Panc1 (cell line): Measurements from ENCODE around the gene GNAI3. TPM values are rescaled to one million over a fixed set of nuclear protein-coding genes. Genes with fewer than 3 reads are reported as not detected.

Experiments
- ATAC-seq: fragments of 200-7000 bp; cut with Tn5 transposase; 2 replicates; pipeline ENCODE4 v1.9.1; 2020; ENCODE audit warnings: mild to moderate bottlenecking, moderate library complexity
- BruUV-seq: library from RNA; stranded (reverse); fragments of 400-500 nt; replicated peaks from 2 replicates; lab custom pipeline; 2021; lab: Mats Ljungman, UMichigan
- CTCF ChIA-PET: fragments of 300-600 bp; sonication (Branson Sonifier 250); formaldehyde crosslinking; loops from one replicate; lab custom pipeline; 2022; ENCODE audit warnings: antibody characterized with exemption; lab: Charles Lee
- POLR2A ChIA-PET: fragments of 300-600 bp; sonication (Branson Sonifier 250); formaldehyde crosslinking; loops from one replicate; lab custom pipeline; 2022; ENCODE audit warnings: antibody characterized with exemption; lab: Charles Lee
- DNase-seq: peaks from one replicate; pipeline ENCODE4 v3.0.0-alpha.2; 2010; ENCODE audit warnings: low read depth, low spot score
- H3K27ac ChIP-seq: 2 replicates; pipeline ENCODE4 v1.5.1; 2011; ENCODE audit warnings: mild to moderate bottlenecking, low read length, inconsistent platforms
- H3K27me3 ChIP-seq: fragments of 200-500 bp; sonication (Bioruptor generic); 2 replicates; pipeline ENCODE4 v1.6.0; 2014; ENCODE audit warnings: low read length, inconsistent platforms; ENCODE audit not compliant: control insufficient read depth, insufficient read depth
- H3K36me3 ChIP-seq: fragments of 200-500 bp; sonication (Bioruptor generic); 2 replicates; pipeline ENCODE4 v1.5.1; 2014; ENCODE audit warnings: inconsistent platforms, mild to moderate bottlenecking, low read length, moderate library complexity; ENCODE audit not compliant: control insufficient read depth, insufficient read depth
- H3K4me1 ChIP-seq: 2 replicates; pipeline ENCODE4 v1.5.1; 2011; ENCODE audit warnings: inconsistent platforms, mild to moderate bottlenecking, low read length, moderate library complexity; ENCODE audit not compliant: control insufficient read depth, insufficient read depth
- H3K4me3 ChIP-seq, 2 experiments: 2 replicates each; pipeline ENCODE4 v1.5.1; 2011 to 2012; ENCODE audit warnings: low read depth in 2 of 2, low read length in 2 of 2, mild to moderate bottlenecking in 2 of 2, inconsistent platforms in 1 of 2, moderate library complexity in 1 of 2
- H3K9me3 ChIP-seq: fragments of 200-500 bp; sonication (Bioruptor generic); 2 replicates; pipeline ENCODE4 v1.5.1; 2014; ENCODE audit warnings: low read depth, mild to moderate bottlenecking, inconsistent platforms, low read length, moderate library complexity; ENCODE audit not compliant: control insufficient read depth, insufficient read depth
- POLR2AphosphoS5 ChIP-seq: IDR thresholded peaks from 2 replicates; pipeline ENCODE4 v1.6.1; 2012; ENCODE audit warnings: mild to moderate bottlenecking, low read depth, low read length, moderate library complexity
- SIN3A ChIP-seq: IDR thresholded peaks from 2 replicates; pipeline ENCODE4 v1.6.1; 2012; ENCODE audit warnings: low read depth, mild to moderate bottlenecking, low read length, moderate library complexity, borderline replicate concordance; ENCODE audit not compliant: insufficient read depth
- TCF7L2 ChIP-seq: IDR thresholded peaks from 2 replicates; pipeline ENCODE4 v1.6.1; 2011; ENCODE audit warnings: mild to moderate bottlenecking, low read depth, low read length, inconsistent platforms
- in situ Hi-C: cut with HindIII; loops from 2 replicates; pipeline ENCODE4 v1.10.0; 2016; ENCODE audit warnings: low sequenced_read_pairs, low pct_unique_long_range_greater_than_20kb
- intact Hi-C: fragments of 100-400 bp; cut with micrococcal nuclease; formaldehyde crosslinking; loops from one replicate; pipeline ENCODE4 v1.10.0; 2022; ENCODE audit not compliant: unreplicated experiment
- total RNA-seq: library from RNA; stranded (reverse); gene quantifications from one replicate; pipeline ENCODE4 v1.2.1, GENCODE V29; 2021; ENCODE audit not compliant: unreplicated experiment
- TF ChIP-seq, protein P1 (sequence below), 2 experiments: IDR thresholded peaks; 2 replicates each; pipeline ENCODE4 v1.6.1; 2011 to 2012; ENCODE audit warnings: low read depth in 2 of 2, control low read depth in 1 of 2, low read length in 1 of 2, mild to moderate bottlenecking in 1 of 2, moderate library complexity in 1 of 2; ENCODE audit not compliant: insufficient read depth in 1 of 2
- TF ChIP-seq, protein P2 (sequence below): fragments of 450-650 bp; IDR thresholded peaks from 2 replicates; pipeline ENCODE4 v1.5.1; 2017; ENCODE audit warnings: mild to moderate bottlenecking

GNAI3 gene
- total RNA-seq, 1 experiment from 2014 or later = 6.4 TPM

DNA sequence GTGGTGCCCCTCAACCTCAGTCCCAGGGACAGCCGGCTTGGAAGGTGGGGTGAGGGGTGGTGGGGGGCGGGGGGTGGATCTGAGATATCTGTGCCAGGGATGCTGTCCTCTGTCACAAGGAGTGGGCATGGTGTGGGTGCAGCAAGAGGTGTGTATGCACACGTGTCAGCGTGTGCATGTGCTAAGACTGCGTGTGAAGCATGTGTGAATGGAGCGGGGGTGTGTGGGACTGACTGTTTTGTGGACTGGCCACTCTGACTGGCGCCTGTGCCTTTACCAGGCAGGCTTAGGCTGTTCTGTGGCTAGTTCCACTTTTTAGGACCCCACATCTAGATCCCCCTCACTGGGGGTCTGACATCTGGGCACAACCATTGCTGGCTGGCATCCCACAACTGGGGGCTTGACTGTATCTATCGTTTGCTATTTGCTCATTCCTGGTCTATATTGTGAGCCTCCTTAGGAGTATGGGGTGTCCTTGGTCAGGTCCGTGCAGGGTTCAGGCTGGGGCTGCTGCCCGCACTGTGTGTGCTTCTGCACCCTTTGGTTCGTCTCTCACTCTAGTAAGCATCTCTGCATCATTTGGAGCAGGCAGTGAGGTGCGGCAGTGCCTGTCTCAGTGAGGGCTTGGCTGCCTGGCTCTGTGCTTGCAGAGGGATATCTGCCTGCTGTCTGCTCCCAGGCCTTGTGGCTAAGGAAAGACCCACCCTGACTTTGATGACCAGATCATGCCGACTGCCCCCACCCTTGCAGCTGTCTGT lies 73.1 kb downstream of the GNAI3 start:
- Histone ChIP-seq H3K36me3 (no peaks in the 10 kb centered on the region), H3K9me3 (no peaks in the 10 kb centered on the region), H3K27me3 (no peaks in the 10 kb centered on the region), H3K27ac (no peak overlapping the region), H3K4me3 (peak overlapping the region; percentile 84 to 92), H3K4me1 (peaks cover 15% of the 10 kb centered on the region)
- no peak for ATAC-seq
- DNase-seq = no peak
- TSS peak; percentile 62 for BruUV-seq
- in situ Hi-C loops = no loop called here
- TF ChIP-seq TCF7L2 (no peak), POLR2AphosphoS5 (no peak)
- POLR2A ChIA-PET = no interaction called here
- intact Hi-C loops = loop anchor here (5.0 kb wide), 1 partner anchor 74 kb away; the partner anchor contains the start of gene GNAI3
- CTCF ChIA-PET = no interaction called here

DNA sequence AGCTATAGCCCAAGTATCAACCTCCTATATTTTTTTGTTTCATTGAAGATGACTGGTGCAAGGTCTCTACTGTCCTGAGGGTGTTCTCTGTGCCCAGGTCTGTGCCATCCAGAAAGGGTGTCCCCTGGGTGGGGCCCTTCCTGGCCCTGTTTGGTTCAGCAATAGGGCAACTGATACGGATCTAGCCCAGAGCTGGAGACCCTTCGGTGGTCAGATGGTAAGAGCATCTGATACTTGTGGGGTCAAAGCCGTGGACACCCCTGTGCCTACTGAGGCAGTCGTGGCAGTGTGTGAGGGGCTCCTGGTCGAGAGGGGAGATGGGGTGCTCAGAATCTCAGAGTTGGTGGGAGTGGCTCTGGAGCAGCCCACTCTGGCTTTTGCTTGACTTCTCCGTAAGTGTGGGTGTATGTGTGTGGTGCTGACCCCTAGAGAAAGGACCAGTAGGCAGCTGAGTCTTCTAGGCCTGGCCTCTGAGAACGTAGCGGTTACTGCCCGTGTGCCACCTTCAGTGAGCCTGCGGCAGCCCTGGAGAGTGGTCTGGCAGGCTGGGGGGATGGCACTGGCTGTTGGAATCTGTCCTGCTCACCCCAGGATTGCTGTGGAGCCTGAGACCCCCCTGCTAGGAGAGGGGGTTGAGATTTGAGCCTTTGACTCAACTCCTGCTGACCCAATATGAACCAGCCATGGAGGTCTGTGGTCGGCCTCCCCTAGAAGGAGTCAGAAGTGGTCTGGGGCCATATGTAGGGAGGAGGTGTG lies 73.9 kb downstream of the GNAI3 start:
- no peak for TF ChIP-seq SIN3A
- peak overlapping the region; percentile 84 to 92; a peak in 3 of 4 replicates for H3K4me3 ChIP-seq
- CTCF ChIA-PET = no interaction called here
- POLR2A ChIA-PET = no interaction called here
- ATAC-seq = no peak
- H3K36me3 ChIP-seq = no peaks in the 10 kb centered on the region
- no TSS peak for BruUV-seq
- peaks cover 15% of the 10 kb centered on the region for H3K4me1 ChIP-seq
- no peaks in the 10 kb centered on the region for H3K27me3 ChIP-seq
- no peak overlapping the region for H3K27ac ChIP-seq
- no peaks in the 10 kb centered on the region for H3K9me3 ChIP-seq
- no peak for DNase-seq
- intact Hi-C loops = loop anchor here (5.0 kb wide), 1 partner anchor 75 kb away; the partner anchor contains the start of gene GNAI3
- in situ Hi-C loops = no loop called here

DNA sequence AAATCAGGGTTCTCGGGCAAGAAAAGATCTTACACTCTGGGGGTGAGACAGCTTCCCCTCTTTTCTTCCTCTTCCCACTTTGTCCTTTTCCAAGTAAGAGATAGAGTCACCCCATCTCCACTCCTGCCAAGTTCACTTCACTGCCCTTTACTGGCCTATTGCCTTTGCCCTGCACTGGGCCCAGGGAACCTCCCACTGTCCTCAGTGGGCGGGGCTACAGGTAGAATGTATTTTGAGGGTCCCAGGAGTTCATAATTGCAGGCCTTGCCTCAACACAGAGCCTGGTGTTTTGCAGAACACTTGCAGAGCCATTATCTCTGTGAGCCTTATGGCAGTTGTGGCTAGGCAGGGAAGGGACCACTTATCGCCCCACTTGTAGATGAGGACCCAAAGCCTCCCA lies 74.5 kb downstream of the GNAI3 start:
- CTCF ChIA-PET = no interaction called here
- DNase-seq = no peak
- TF ChIP-seq SIN3A (no peak), POLR2AphosphoS5 (no peak), TCF7L2 (no peak)
- TF ChIP-seq, protein P1, sequence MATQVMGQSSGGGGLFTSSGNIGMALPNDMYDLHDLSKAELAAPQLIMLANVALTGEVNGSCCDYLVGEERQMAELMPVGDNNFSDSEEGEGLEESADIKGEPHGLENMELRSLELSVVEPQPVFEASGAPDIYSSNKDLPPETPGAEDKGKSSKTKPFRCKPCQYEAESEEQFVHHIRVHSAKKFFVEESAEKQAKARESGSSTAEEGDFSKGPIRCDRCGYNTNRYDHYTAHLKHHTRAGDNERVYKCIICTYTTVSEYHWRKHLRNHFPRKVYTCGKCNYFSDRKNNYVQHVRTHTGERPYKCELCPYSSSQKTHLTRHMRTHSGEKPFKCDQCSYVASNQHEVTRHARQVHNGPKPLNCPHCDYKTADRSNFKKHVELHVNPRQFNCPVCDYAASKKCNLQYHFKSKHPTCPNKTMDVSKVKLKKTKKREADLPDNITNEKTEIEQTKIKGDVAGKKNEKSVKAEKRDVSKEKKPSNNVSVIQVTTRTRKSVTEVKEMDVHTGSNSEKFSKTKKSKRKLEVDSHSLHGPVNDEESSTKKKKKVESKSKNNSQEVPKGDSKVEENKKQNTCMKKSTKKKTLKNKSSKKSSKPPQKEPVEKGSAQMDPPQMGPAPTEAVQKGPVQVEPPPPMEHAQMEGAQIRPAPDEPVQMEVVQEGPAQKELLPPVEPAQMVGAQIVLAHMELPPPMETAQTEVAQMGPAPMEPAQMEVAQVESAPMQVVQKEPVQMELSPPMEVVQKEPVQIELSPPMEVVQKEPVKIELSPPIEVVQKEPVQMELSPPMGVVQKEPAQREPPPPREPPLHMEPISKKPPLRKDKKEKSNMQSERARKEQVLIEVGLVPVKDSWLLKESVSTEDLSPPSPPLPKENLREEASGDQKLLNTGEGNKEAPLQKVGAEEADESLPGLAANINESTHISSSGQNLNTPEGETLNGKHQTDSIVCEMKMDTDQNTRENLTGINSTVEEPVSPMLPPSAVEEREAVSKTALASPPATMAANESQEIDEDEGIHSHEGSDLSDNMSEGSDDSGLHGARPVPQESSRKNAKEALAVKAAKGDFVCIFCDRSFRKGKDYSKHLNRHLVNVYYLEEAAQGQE (IDR thresholded peaks at IDR 0.05; ENCODE audit: insufficient read depth in 1 of 2, low read depth in 2 of 2, low read length in 1 of 2) = no peak
- TF ChIP-seq, protein P2, sequence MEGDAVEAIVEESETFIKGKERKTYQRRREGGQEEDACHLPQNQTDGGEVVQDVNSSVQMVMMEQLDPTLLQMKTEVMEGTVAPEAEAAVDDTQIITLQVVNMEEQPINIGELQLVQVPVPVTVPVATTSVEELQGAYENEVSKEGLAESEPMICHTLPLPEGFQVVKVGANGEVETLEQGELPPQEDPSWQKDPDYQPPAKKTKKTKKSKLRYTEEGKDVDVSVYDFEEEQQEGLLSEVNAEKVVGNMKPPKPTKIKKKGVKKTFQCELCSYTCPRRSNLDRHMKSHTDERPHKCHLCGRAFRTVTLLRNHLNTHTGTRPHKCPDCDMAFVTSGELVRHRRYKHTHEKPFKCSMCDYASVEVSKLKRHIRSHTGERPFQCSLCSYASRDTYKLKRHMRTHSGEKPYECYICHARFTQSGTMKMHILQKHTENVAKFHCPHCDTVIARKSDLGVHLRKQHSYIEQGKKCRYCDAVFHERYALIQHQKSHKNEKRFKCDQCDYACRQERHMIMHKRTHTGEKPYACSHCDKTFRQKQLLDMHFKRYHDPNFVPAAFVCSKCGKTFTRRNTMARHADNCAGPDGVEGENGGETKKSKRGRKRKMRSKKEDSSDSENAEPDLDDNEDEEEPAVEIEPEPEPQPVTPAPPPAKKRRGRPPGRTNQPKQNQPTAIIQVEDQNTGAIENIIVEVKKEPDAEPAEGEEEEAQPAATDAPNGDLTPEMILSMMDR = no peak
- Histone ChIP-seq H3K4me3 (no peak overlapping the region), H3K36me3 (no peaks in the 10 kb centered on the region), H3K27me3 (no peaks in the 10 kb centered on the region), H3K4me1 (peaks cover 15% of the 10 kb centered on the region), H3K9me3 (no peaks in the 10 kb centered on the region), H3K27ac (no peak overlapping the region)
- in situ Hi-C loops (no loop called here), intact Hi-C loops (loop anchor here (5.0 kb wide), 1 partner anchor 76 kb away; the partner anchor contains the start of gene GNAI3)
- BruUV-seq = no TSS peak
- no peak for ATAC-seq
- POLR2A ChIA-PET = no interaction called here
